Measurements from ENCODE around the gene RHOXF1.
"Not testable (repeated sequence)": the region's sequence is repeated elsewhere in the genome, so short reads cannot be mapped to it uniquely, and the experiment has no call there.

DNA sequence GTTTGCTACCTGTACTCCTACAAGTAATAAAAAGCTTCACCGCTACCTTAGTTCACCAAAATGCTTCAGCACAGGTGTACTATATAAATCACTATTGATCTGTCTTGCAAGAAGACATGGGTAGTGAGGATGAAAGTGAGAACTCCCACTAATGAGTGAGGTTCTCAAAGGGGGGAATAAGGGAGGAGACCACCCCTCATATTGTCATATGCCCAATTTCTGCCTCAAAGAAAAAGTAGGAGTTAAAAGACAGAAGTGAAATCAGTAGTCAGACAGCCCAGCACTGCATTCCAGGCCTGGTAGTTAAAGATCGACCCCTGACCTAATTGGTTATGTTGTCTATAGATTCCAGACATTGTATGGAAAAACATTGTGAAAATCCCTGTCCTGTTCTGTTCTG is 14.7 kb downstream of the RHOXF1 start:
- not testable (repeated sequence) for TF ChIP-seq POLR2A, EP300 (IDR thresholded peaks at IDR 0.05)
- TF ChIP-seq, protein P1, sequence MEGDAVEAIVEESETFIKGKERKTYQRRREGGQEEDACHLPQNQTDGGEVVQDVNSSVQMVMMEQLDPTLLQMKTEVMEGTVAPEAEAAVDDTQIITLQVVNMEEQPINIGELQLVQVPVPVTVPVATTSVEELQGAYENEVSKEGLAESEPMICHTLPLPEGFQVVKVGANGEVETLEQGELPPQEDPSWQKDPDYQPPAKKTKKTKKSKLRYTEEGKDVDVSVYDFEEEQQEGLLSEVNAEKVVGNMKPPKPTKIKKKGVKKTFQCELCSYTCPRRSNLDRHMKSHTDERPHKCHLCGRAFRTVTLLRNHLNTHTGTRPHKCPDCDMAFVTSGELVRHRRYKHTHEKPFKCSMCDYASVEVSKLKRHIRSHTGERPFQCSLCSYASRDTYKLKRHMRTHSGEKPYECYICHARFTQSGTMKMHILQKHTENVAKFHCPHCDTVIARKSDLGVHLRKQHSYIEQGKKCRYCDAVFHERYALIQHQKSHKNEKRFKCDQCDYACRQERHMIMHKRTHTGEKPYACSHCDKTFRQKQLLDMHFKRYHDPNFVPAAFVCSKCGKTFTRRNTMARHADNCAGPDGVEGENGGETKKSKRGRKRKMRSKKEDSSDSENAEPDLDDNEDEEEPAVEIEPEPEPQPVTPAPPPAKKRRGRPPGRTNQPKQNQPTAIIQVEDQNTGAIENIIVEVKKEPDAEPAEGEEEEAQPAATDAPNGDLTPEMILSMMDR (IDR thresholded peaks at IDR 0.05) = not testable (repeated sequence)
